ENCODE results near the gene GPR52. TPM values are rescaled to one million over a fixed set of nuclear protein-coding genes. Genes with fewer than 3 reads are reported as not detected.

The GPR52 gene
- total and polyA plus RNA-seq, 11 donors = 0.07 to 2.8 (median 0.95) TPM

DNA sequence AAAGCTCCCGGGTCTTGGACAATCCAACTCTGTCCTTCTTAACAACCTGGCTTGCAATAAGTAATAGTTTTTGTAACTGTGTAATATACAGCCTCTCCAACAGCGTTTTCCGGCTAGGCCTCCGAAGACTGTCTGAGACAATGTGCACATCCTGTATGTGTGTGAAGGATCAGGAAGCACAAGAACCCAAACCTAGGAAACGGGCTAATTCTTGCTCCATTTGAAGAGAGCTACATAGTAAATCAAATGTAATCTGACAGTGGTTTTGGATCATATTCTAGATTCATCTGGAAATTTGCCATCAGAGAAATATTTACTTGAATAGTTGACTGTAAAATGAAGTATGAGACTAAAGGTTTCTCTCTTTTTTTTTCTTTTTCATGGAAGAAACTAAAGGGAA, 1.2 kb downstream of the GPR52 start:
- no peaks in the 10 kb centered on the region for H3K27me3 ChIP-seq
- WGBS, 4 donors = 49 to 65% (median 58%) methylated on average over 5 of the region's 5 CpGs
- no peak for DNase-seq
- TF ChIP-seq POLR2A (IDR thresholded peaks at IDR 0.05) = no peak
- TF ChIP-seq, protein P1, sequence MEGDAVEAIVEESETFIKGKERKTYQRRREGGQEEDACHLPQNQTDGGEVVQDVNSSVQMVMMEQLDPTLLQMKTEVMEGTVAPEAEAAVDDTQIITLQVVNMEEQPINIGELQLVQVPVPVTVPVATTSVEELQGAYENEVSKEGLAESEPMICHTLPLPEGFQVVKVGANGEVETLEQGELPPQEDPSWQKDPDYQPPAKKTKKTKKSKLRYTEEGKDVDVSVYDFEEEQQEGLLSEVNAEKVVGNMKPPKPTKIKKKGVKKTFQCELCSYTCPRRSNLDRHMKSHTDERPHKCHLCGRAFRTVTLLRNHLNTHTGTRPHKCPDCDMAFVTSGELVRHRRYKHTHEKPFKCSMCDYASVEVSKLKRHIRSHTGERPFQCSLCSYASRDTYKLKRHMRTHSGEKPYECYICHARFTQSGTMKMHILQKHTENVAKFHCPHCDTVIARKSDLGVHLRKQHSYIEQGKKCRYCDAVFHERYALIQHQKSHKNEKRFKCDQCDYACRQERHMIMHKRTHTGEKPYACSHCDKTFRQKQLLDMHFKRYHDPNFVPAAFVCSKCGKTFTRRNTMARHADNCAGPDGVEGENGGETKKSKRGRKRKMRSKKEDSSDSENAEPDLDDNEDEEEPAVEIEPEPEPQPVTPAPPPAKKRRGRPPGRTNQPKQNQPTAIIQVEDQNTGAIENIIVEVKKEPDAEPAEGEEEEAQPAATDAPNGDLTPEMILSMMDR (IDR thresholded peaks at IDR 0.05) = no peak
- peaks cover 0 to 24% (median 6%) of the 10 kb centered on the region in 12 donors for H3K4me1 ChIP-seq
- H3K9me3 ChIP-seq = peaks cover 0 to 5% (median 0%) of the 10 kb centered on the region in 12 donors
- intact Hi-C loops (cut with DNase I) = no loop called here
- no peak overlapping the region for H3K4me3 ChIP-seq
- ATAC-seq = peak in 1 of 4 donors; percentile 62
- no peaks in the 10 kb centered on the region for H3K36me3 ChIP-seq
- no peak overlapping the region for H3K27ac ChIP-seq

DNA sequence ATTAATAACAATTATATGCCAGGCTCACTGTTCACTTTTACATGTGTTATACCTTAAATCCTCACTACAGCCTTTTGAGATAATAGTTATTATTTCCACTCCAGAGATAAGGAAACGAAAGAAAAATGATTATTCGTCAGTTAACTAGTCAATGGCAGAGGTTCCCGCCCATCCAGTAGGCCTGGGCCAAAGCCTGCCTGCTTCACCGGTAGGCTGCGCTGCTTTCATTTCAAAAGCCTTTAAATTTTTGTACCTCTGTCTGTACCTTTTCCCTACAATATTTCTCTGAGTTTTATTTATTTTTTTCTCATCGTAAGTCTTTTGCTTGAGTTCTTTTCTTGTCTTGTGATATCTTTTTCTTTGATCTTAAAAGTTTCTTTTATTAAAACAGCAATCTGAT, 3.6 kb downstream of the GPR52 start:
- Histone ChIP-seq H3K27me3 (no peaks in the 10 kb centered on the region), H3K27ac (no peak overlapping the region), H3K36me3 (no peaks in the 10 kb centered on the region), H3K9me3 (no peaks in the 10 kb centered on the region), H3K4me3 (no peak overlapping the region), H3K4me1 (peaks cover 0 to 18% (median 5%) of the 10 kb centered on the region in 12 donors)
- no peak for TF ChIP-seq POLR2A (IDR thresholded peaks at IDR 0.05)
- TF ChIP-seq, protein P1 (IDR thresholded peaks at IDR 0.05) = no peak
- no peak for DNase-seq
- ATAC-seq = no peak
- intact Hi-C loops (cut with DNase I) = no loop called here
- 88 to 92% (median 89%) methylated on average over 6 of the region's 6 CpGs for WGBS, 4 donors

DNA sequence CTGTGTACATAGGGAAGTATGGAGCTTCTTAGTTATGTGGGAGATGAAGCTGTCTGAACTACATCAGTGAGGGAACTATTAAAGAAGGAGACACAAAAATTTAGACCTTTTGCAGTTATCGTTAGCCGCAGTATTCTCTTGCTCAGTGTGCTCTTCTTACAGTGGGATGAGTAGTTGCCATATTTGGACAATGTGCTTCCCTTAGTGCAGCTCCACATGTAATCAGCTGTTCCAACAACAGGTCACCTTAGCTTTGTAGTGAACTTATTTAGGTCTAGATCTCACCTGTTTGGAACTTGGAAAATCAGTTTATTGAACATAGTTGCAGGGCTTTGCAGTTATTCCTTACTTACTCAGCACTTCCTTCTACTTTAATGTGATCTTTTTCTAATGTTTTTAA, 18.1 kb downstream of the GPR52 start:
- Histone ChIP-seq H3K4me1 (peaks cover 0 to 12% (median 0%) of the 10 kb centered on the region in 12 donors), H3K9me3 (no peaks in the 10 kb centered on the region), H3K4me3 (no peak overlapping the region), H3K27me3 (no peaks in the 10 kb centered on the region), H3K27ac (no peak overlapping the region), H3K36me3 (no peaks in the 10 kb centered on the region)
- WGBS, 4 donors = 62 to 95% (median 92%) methylated on average over 2 of the region's 2 CpGs
- DNase-seq (no peak), ATAC-seq (peak in 1 of 4 donors; percentile 50)
- TF ChIP-seq, protein P1 (IDR thresholded peaks at IDR 0.05) = no peak
- no peak for TF ChIP-seq POLR2A (IDR thresholded peaks at IDR 0.05)
- intact Hi-C loops (cut with DNase I) = no loop called here

DNA sequence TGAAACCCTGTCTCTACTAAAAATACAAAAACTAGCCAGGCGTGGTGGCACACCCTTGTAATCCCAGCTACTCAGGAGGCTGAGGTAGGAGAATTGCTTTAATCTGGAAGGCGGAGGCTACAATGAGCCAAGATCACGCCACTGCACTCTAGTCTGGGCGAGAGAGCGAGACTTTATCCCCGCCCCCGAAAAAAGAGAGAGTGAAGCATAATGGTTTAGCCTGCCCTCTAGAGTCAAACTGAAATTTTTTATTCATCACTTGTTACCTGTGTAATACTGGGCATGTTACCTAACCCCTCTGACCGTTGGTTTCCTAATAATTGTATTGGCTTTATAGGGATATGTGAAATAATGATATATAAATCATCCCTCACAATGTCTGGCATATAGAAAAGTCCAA, 18.8 kb downstream of the GPR52 start:
- DNase-seq = no peak
- WGBS, 4 donors = 96 to 97% (median 97%) methylated on average over 8 of the region's 8 CpGs
- H3K27me3 ChIP-seq = no peaks in the 10 kb centered on the region
- intact Hi-C loops (cut with DNase I) = no loop called here
- H3K4me3 ChIP-seq = no peak overlapping the region
- H3K4me1 ChIP-seq = peaks cover 0 to 12% (median 0%) of the 10 kb centered on the region in 12 donors
- H3K9me3 ChIP-seq = no peaks in the 10 kb centered on the region
- ATAC-seq = no peak
- no peaks in the 10 kb centered on the region for H3K36me3 ChIP-seq
- H3K27ac ChIP-seq = no peak overlapping the region
- no peak for TF ChIP-seq POLR2A (IDR thresholded peaks at IDR 0.05)
- TF ChIP-seq, protein P1 (IDR thresholded peaks at IDR 0.05) = no peak

Data from heart left ventricle (tissue), 16 donors.